ENCODE results near the gene FOXN3. TPM values are rescaled to one million over a fixed set of nuclear protein-coding genes. Genes with fewer than 3 reads are reported as not detected.
"Not testable (repeated sequence)": the region's sequence is repeated elsewhere in the genome, so short reads cannot be mapped to it uniquely, and the experiment has no call there.

FOXN3 gene
- polyA plus RNA-seq, 1 donor (not counting 4 experiments of a cell fraction or from before 2014, with no cell fraction given), result 10.2 TPM

GRCh38 chr14:89158701-89159100 lies 258.3 kb downstream of the FOXN3 start:
- Histone ChIP-seq H3K4me1 (ENCODE audit: control insufficient read depth, extremely low read depth, insufficient read depth, low read length) (no peaks in the 10 kb centered on the region), H4K20me1 (ENCODE audit: control insufficient read depth, extremely low read depth, insufficient read depth, low read length) (no peaks in the 10 kb centered on the region), H2AFZ (ENCODE audit: control insufficient read depth, low read length) (no peak overlapping the region), H3K27ac (ENCODE audit: control insufficient read depth, insufficient read depth, low read length) (no peak overlapping the region), H3K9ac (ENCODE audit: control insufficient read depth, extremely low read depth, insufficient read depth, low read length) (no peak overlapping the region), H3K79me2 (ENCODE audit: control insufficient read depth, insufficient read depth, low read length) (no peaks in the 10 kb centered on the region), H3K4me2 (ENCODE audit: control insufficient read depth, extremely low read depth, insufficient read depth, low read depth, low read length) (no peak overlapping the region), H3K9me3 (ENCODE audit: control insufficient read depth, low read depth, low read length) (no peaks in the 10 kb centered on the region), H3K36me3 (ENCODE audit: control insufficient read depth in 2 of 2, extremely low read depth in 1 of 2, insufficient read depth in 2 of 2, low read length in 2 of 2) (peaks cover 0 to 3% of the 10 kb centered on the region in 2 experiments), H3K4me3 (ENCODE audit: control insufficient read depth in 2 of 3, extremely low read depth in 1 of 3, insufficient read depth in 2 of 3, low read depth in 1 of 3, low read length in 3 of 3) (no peak overlapping the region), H3K27me3 (ENCODE audit: control insufficient read depth, extremely low read depth, insufficient read depth, low read length) (no peaks in the 10 kb centered on the region), H3K9me1 (ENCODE audit: control insufficient read depth, extremely low read depth, insufficient read depth, low read length) (no peaks in the 10 kb centered on the region)
- FAIRE-seq, result no peak
- TF ChIP-seq CTCF (optimal IDR thresholded peaks at IDR 0.05 in 1 of 3, IDR thresholded peaks at IDR 0.05 in 1 of 3, conservative IDR thresholded peaks at IDR 0.05 in 1 of 3; ENCODE audit: extremely low read depth in 1 of 3, insufficient read depth in 2 of 3, low read length in 3 of 3) (no peak), EZH2 (IDR thresholded peaks at IDR 0.05; ENCODE audit: low read length) (no peak)
- dilution Hi-C loops (cut with MboI; ENCODE audit: extremely low pct_ligation_motif_present, low sequenced_read_pairs), result no loop called here
- DNase-seq (ENCODE audit: low read depth, low spot score), result no peak

GRCh38 chr14:89158104-89158503 lies 258.9 kb downstream of the FOXN3 start:
- H3K4me3 ChIP-seq (ENCODE audit: control insufficient read depth in 2 of 3, extremely low read depth in 1 of 3, insufficient read depth in 2 of 3, low read depth in 1 of 3, low read length in 3 of 3); H3K36me3 ChIP-seq (ENCODE audit: control insufficient read depth in 2 of 2, extremely low read depth in 1 of 2, insufficient read depth in 2 of 2, low read length in 2 of 2); H3K4me2 ChIP-seq (ENCODE audit: control insufficient read depth, extremely low read depth, insufficient read depth, low read depth, low read length); H3K79me2 ChIP-seq (ENCODE audit: control insufficient read depth, insufficient read depth, low read length); H3K9me1 ChIP-seq (ENCODE audit: control insufficient read depth, extremely low read depth, insufficient read depth, low read length); H4K20me1 ChIP-seq (ENCODE audit: control insufficient read depth, extremely low read depth, insufficient read depth, low read length); H3K27ac ChIP-seq (ENCODE audit: control insufficient read depth, insufficient read depth, low read length); DNase-seq (ENCODE audit: low read depth, low spot score); H2AFZ ChIP-seq (ENCODE audit: control insufficient read depth, low read length); H3K27me3 ChIP-seq (ENCODE audit: control insufficient read depth, extremely low read depth, insufficient read depth, low read length); FAIRE-seq; H3K4me1 ChIP-seq (ENCODE audit: control insufficient read depth, extremely low read depth, insufficient read depth, low read length); H3K9ac ChIP-seq (ENCODE audit: control insufficient read depth, extremely low read depth, insufficient read depth, low read length); dilution Hi-C loops (cut with MboI; ENCODE audit: extremely low pct_ligation_motif_present, low sequenced_read_pairs); H3K9me3 ChIP-seq (ENCODE audit: control insufficient read depth, low read depth, low read length): not testable (repeated sequence)

GRCh38 chr14:89155491-89155890 lies 261.5 kb downstream of the FOXN3 start:
- dilution Hi-C loops (cut with MboI; ENCODE audit: extremely low pct_ligation_motif_present, low sequenced_read_pairs), result no loop called here
- Histone ChIP-seq H3K9ac (ENCODE audit: control insufficient read depth, extremely low read depth, insufficient read depth, low read length) (no peak overlapping the region), H3K4me2 (ENCODE audit: control insufficient read depth, extremely low read depth, insufficient read depth, low read depth, low read length) (no peak overlapping the region), H3K27me3 (ENCODE audit: control insufficient read depth, extremely low read depth, insufficient read depth, low read length) (no peaks in the 10 kb centered on the region), H3K9me3 (ENCODE audit: control insufficient read depth, low read depth, low read length) (no peaks in the 10 kb centered on the region), H4K20me1 (ENCODE audit: control insufficient read depth, extremely low read depth, insufficient read depth, low read length) (no peaks in the 10 kb centered on the region), H3K27ac (ENCODE audit: control insufficient read depth, insufficient read depth, low read length) (no peak overlapping the region), H3K4me1 (ENCODE audit: control insufficient read depth, extremely low read depth, insufficient read depth, low read length) (no peaks in the 10 kb centered on the region), H3K4me3 (ENCODE audit: control insufficient read depth in 2 of 3, extremely low read depth in 1 of 3, insufficient read depth in 2 of 3, low read depth in 1 of 3, low read length in 3 of 3) (no peak overlapping the region), H2AFZ (ENCODE audit: control insufficient read depth, low read length) (no peak overlapping the region), H3K9me1 (ENCODE audit: control insufficient read depth, extremely low read depth, insufficient read depth, low read length) (no peaks in the 10 kb centered on the region), H3K36me3 (ENCODE audit: control insufficient read depth in 2 of 2, extremely low read depth in 1 of 2, insufficient read depth in 2 of 2, low read length in 2 of 2) (no peaks in the 10 kb centered on the region), H3K79me2 (ENCODE audit: control insufficient read depth, insufficient read depth, low read length) (no peaks in the 10 kb centered on the region)
- DNase-seq (ENCODE audit: low read depth, low spot score) (no peak), FAIRE-seq (no peak)
- no peak for TF ChIP-seq EZH2 (IDR thresholded peaks at IDR 0.05; ENCODE audit: low read length)

- H3K9me3 ChIP-seq (ENCODE audit: control insufficient read depth, low read depth, low read length); H3K9me1 ChIP-seq (ENCODE audit: control insufficient read depth, extremely low read depth, insufficient read depth, low read length); H3K4me3 ChIP-seq (ENCODE audit: control insufficient read depth in 2 of 3, extremely low read depth in 1 of 3, insufficient read depth in 2 of 3, low read depth in 1 of 3, low read length in 3 of 3); H3K36me3 ChIP-seq (ENCODE audit: control insufficient read depth in 2 of 2, extremely low read depth in 1 of 2, insufficient read depth in 2 of 2, low read length in 2 of 2); H3K4me1 ChIP-seq (ENCODE audit: control insufficient read depth, extremely low read depth, insufficient read depth, low read length); FAIRE-seq; H3K9ac ChIP-seq (ENCODE audit: control insufficient read depth, extremely low read depth, insufficient read depth, low read length); dilution Hi-C loops (cut with MboI; ENCODE audit: extremely low pct_ligation_motif_present, low sequenced_read_pairs); H3K4me2 ChIP-seq (ENCODE audit: control insufficient read depth, extremely low read depth, insufficient read depth, low read depth, low read length); H3K27me3 ChIP-seq (ENCODE audit: control insufficient read depth, extremely low read depth, insufficient read depth, low read length); H3K79me2 ChIP-seq (ENCODE audit: control insufficient read depth, insufficient read depth, low read length); H2AFZ ChIP-seq (ENCODE audit: control insufficient read depth, low read length); H3K27ac ChIP-seq (ENCODE audit: control insufficient read depth, insufficient read depth, low read length); H4K20me1 ChIP-seq (ENCODE audit: control insufficient read depth, extremely low read depth, insufficient read depth, low read length); DNase-seq (ENCODE audit: low read depth, low spot score): not testable (repeated sequence)
Observed at GRCh38 chr14:89151693-89152092, 265.3 kb downstream of the FOXN3 start.
